A549 (cell line): ENCODE results near the gene BRD1. TPM values are rescaled to one million over a fixed set of nuclear protein-coding genes. Genes with fewer than 3 reads are reported as not detected.

Experiments
- ATAC-seq, 2 experiments: fragments of 200-7000 bp in 1 of 2; fragments of >200 bp in 1 of 2; cut with Nextera tagmentation in 1 of 2; cut with Tn5 transposase in 1 of 2; 3 replicates each; pipeline versions ENCODE4 v1.8.0 to v1.9.1; 2018 to 2020; ENCODE audit warnings: mild to moderate bottlenecking in 1 of 2, moderate library complexity in 1 of 2
- CTCF ChIA-PET: fragments of 300-600 bp; sonication (Branson Sonifier 250); formaldehyde crosslinking; extraction: SDS; loops from one replicate; lab custom pipeline; 2021; ENCODE audit warnings: antibody characterized with exemption, inconsistent platforms; lab: Yijun Ruan, JAX
- POLR2A ChIA-PET: fragments of 350-600 bp; formaldehyde crosslinking; extraction: SDS; loops from one replicate; lab custom pipeline; 2021; ENCODE audit warnings: antibody characterized with exemption, inconsistent platforms; lab: Yijun Ruan, JAX
- DNase-seq, 2 experiments: peaks; one replicate each; pipeline versions ENCODE4 v3.0.0 to v3.0.0-alpha.2; 2011 to 2016; ENCODE audit warnings: low read depth in 1 of 2, low spot score in 1 of 2
- FAIRE-seq: peaks from 2 replicates; lab custom pipeline; 2011; peaks lifted over from hg19 to GRCh38; lab: Jason Lieb, UNC
- H3K27ac ChIP-seq, 2 experiments: fragments of >200 bp; sonication (Bioruptor Twin); formaldehyde crosslinking; 3 replicates each; pipeline ENCODE4 v1.5.1; 2016 to 2017
- H3K4me1 ChIP-seq: fragments of >200 bp; sonication (Bioruptor Twin); formaldehyde crosslinking; 3 replicates; pipeline ENCODE4 v1.6.1; 2016
- H3K4me2 ChIP-seq: fragments of >200 bp; sonication (Bioruptor Twin); formaldehyde crosslinking; 3 replicates; pipeline ENCODE4 v1.6.1; 2016
- H3K4me3 ChIP-seq: fragments of >200 bp; sonication (Bioruptor Twin); formaldehyde crosslinking; 3 replicates; pipeline ENCODE4 v1.5.1; 2016
- H3K9me3 ChIP-seq: fragments of >200 bp; sonication (Bioruptor Twin); formaldehyde crosslinking; 3 replicates; pipeline ENCODE4 v1.6.1; 2016
- ATOH8 ChIP-seq: fragments of 250-450 bp; sonication (Bioruptor Pico); IDR thresholded peaks from 2 replicates; pipeline ENCODE4 v1.5.0; 2020; ENCODE audit warnings: low read depth, mild to moderate bottlenecking, moderate library complexity
- CBX8 ChIP-seq: fragments of 200-600 bp; sonication (generic); IDR thresholded peaks from 2 replicates; pipeline ENCODE4 v1.6.1; 2016
- CTCF ChIP-seq: fragments of >200 bp; sonication (Bioruptor Twin); formaldehyde crosslinking; IDR thresholded peaks from 3 replicates; pipeline ENCODE4 v1.5.1; 2016
- HDAC2 ChIP-seq: fragments of 200-600 bp; sonication (generic); IDR thresholded peaks from 2 replicates; pipeline ENCODE4 v1.6.1; 2016
- HES2 ChIP-seq: fragments of >200 bp; sonication (Bioruptor Twin); formaldehyde crosslinking; IDR thresholded peaks from 2 replicates; pipeline ENCODE4 v1.6.1; 2016
- HMGXB4 ChIP-seq: fragments of 250-450 bp; sonication (Bioruptor Pico); IDR thresholded peaks from 2 replicates; pipeline ENCODE4 v1.5.0; 2021; ENCODE audit warnings: mild to moderate bottlenecking, moderate library complexity, borderline replicate concordance
- HOXA7 ChIP-seq: fragments of 250-450 bp; sonication (Bioruptor Pico); IDR thresholded peaks from 2 replicates; pipeline ENCODE4 v1.5.0; 2020; ENCODE audit warnings: mild to moderate bottlenecking, moderate library complexity
- JUN ChIP-seq, 2 experiments: fragments of >200 bp; sonication (Bioruptor Twin); formaldehyde crosslinking; IDR thresholded peaks; 2 replicates in 1 of 2; 3 replicates in 1 of 2; pipeline ENCODE4 v1.6.1; 2016 to 2017
- MAX ChIP-seq: IDR thresholded peaks from 2 replicates; pipeline ENCODE4 v1.6.1; 2012
- MAZ ChIP-seq: fragments of 150-350 bp; IDR thresholded peaks from 2 replicates; pipeline ENCODE4 v1.6.1; 2014; ENCODE audit warnings: antibody characterized with exemption, low read depth, low read length, borderline replicate concordance
- MYC ChIP-seq: IDR thresholded peaks from 2 replicates; pipeline ENCODE4 v1.6.1; 2012; ENCODE audit warnings: mild to moderate bottlenecking, inconsistent platforms, low read length, improper control_type of control experiment, borderline replicate concordance
- NR3C1 ChIP-seq: fragments of >200 bp; sonication (Bioruptor Twin); formaldehyde crosslinking; IDR thresholded peaks from 3 replicates; pipeline ENCODE4 v1.6.1; 2017
- PHF8 ChIP-seq: fragments of 200-600 bp; sonication (generic); IDR thresholded peaks from 2 replicates; pipeline ENCODE4 v1.6.1; 2016; ENCODE audit warnings: low read depth, mild to moderate bottlenecking, antibody characterized with exemption, moderate library complexity, borderline replicate concordance
- RARB ChIP-seq: fragments of 250-450 bp; sonication (Bioruptor Pico); IDR thresholded peaks from 2 replicates; pipeline ENCODE4 v1.8.0; 2021; ENCODE audit warnings: mild to moderate bottlenecking, moderate library complexity
- RNF2 ChIP-seq: fragments of 200-600 bp; sonication (generic); IDR thresholded peaks from 2 replicates; pipeline ENCODE4 v1.6.1; 2016; ENCODE audit warnings: low read depth, mild to moderate bottlenecking, antibody characterized with exemption, moderate library complexity, borderline replicate concordance
- SMC3 ChIP-seq: fragments of >200 bp; sonication (Bioruptor Twin); formaldehyde crosslinking; IDR thresholded peaks from 3 replicates; pipeline ENCODE4 v1.6.1; 2018; ENCODE audit warnings: inconsistent platforms
- SREBF2 ChIP-seq: fragments of 450-650 bp; IDR thresholded peaks from 2 replicates; pipeline ENCODE4 v1.6.1; 2014; ENCODE audit warnings: mild to moderate bottlenecking, moderate library complexity
- WGBS: methylation state at CpG from one replicate; pipeline ENCODE4 v1.1.6; 2017; ENCODE audit errors: missing lambda C conversion rate; 5-methylcytosine and 5-hydroxymethylcytosine counted together
- polyA plus RNA-seq, 4 experiments: library from polyadenylated mRNA; depleted of rRNA in 3 of 4; stranded (reverse); fragments of >200 nt; fragmentation: RNase III in 1 of 4; extraction: RNeasy Plus Mini Kit Qiagen cat#74134 plus additional on column Dnase treatment in 1 of 4; gene quantifications; 2 replicates in 3 of 4; 3 replicates in 1 of 4; pipeline ENCODE4 v1.2.3, GENCODE V29; 2011 to 2017
- TF ChIP-seq, protein P1 (sequence below): fragments of >200 bp; sonication (Bioruptor Twin); formaldehyde crosslinking; IDR thresholded peaks from 3 replicates; pipeline ENCODE4 v1.6.1; 2016
- TF ChIP-seq, protein P2 (sequence below): fragments of 200-600 bp; sonication (generic); IDR thresholded peaks from 2 replicates; pipeline ENCODE4 v1.6.1; 2016; ENCODE audit warnings: antibody characterized with exemption, mild to moderate bottlenecking, moderate library complexity
- TF ChIP-seq, protein P3 (sequence below): IDR thresholded peaks from 2 replicates; pipeline ENCODE4 v1.6.1; 2012; ENCODE audit warnings: low read depth, borderline replicate concordance

BRD1 gene
- polyA plus RNA-seq, 2 of the 4 experiments (the other 2 are of a cell fraction): 3.7 to 11.5 TPM

- ChIA-PET CTCF (no interaction called here), POLR2A (no interaction called here)
- no peaks in the 10 kb centered on the region for H3K9me3 ChIP-seq
- no peak overlapping the region for H3K4me2 ChIP-seq
- WGBS: 93% methylated on average over 11 of the region's 16 CpGs
- no peak for FAIRE-seq
- H3K27ac ChIP-seq: no peak overlapping the region
- no peak for TF ChIP-seq HES2
- DNase-seq: no peak
- no peak overlapping the region for H3K4me3 ChIP-seq
- no peaks in the 10 kb centered on the region for H3K4me1 ChIP-seq
- ATAC-seq: no peak
These were observed 36.8 kb downstream of the BRD1 start for GRCh38 chr22:49790912-49791311.

DNA sequence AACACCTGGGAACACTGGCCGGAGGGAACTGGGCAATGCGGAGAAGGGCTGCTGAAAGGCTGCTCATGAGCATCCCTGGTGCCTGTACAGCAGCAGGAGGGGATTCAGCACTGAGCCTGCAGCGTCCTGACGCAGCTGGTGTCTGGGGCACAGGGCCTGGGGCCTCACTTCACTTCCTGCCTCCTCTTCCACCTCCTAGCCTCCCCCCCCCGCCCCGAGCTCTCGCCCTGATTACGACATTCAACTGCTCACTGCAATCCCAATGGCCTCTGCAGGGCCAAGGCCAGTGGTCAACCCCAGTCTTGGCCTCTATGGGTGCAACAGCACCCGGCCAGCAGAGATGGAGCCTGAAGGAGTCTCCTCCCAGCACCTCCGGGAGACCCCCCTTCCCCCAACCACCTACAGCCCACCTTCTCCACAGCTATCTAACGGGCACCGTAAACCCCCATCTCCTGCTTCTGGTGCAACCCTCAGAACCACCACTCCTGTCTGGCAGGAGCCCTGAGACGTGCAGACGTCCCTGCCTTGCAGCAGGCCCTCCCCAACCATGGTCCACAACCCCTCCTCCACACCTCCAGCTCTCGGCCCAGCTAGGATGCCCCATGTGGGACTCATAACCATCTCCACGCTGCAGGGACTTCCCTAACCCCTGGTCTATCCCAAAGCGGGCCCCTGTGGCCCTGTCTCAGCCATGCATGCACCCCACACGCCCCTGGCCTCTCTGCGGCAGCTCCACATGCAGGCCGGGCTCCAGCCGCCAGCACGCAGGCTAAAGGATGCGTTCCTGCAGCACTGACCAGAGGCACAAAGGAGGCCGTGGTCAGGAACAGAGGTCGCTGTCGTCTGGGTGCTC lies 38.2 kb downstream of the BRD1 start:
- CTCF ChIA-PET: interaction anchor here (0.6 to 0.9 kb wide), 2 partner anchors 12 to 15 kb away, joined by 3 to 4 read pairs; no protein-coding TSS in a partner anchor
- no peak overlapping the region for H3K4me2 ChIP-seq
- H3K27ac ChIP-seq: no peak overlapping the region
- no peak overlapping the region for H3K4me3 ChIP-seq
- H3K4me1 ChIP-seq: no peaks in the 10 kb centered on the region
- FAIRE-seq: no peak
- no peaks in the 10 kb centered on the region for H3K9me3 ChIP-seq
- no peak for TF ChIP-seq SMC3
- no peak for TF ChIP-seq RNF2
- TF ChIP-seq MYC: no peak
- no peak for TF ChIP-seq MAZ
- TF ChIP-seq HOXA7 (CRISPR knock-in tag): no peak
- TF ChIP-seq, protein P1, sequence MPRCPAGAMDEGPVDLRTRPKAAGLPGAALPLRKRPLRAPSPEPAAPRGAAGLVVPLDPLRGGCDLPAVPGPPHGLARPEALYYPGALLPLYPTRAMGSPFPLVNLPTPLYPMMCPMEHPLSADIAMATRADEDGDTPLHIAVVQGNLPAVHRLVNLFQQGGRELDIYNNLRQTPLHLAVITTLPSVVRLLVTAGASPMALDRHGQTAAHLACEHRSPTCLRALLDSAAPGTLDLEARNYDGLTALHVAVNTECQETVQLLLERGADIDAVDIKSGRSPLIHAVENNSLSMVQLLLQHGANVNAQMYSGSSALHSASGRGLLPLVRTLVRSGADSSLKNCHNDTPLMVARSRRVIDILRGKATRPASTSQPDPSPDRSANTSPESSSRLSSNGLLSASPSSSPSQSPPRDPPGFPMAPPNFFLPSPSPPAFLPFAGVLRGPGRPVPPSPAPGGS: no peak
- TF ChIP-seq NR3C1: no peak
- no peak for TF ChIP-seq CBX8
- TF ChIP-seq, protein P2, sequence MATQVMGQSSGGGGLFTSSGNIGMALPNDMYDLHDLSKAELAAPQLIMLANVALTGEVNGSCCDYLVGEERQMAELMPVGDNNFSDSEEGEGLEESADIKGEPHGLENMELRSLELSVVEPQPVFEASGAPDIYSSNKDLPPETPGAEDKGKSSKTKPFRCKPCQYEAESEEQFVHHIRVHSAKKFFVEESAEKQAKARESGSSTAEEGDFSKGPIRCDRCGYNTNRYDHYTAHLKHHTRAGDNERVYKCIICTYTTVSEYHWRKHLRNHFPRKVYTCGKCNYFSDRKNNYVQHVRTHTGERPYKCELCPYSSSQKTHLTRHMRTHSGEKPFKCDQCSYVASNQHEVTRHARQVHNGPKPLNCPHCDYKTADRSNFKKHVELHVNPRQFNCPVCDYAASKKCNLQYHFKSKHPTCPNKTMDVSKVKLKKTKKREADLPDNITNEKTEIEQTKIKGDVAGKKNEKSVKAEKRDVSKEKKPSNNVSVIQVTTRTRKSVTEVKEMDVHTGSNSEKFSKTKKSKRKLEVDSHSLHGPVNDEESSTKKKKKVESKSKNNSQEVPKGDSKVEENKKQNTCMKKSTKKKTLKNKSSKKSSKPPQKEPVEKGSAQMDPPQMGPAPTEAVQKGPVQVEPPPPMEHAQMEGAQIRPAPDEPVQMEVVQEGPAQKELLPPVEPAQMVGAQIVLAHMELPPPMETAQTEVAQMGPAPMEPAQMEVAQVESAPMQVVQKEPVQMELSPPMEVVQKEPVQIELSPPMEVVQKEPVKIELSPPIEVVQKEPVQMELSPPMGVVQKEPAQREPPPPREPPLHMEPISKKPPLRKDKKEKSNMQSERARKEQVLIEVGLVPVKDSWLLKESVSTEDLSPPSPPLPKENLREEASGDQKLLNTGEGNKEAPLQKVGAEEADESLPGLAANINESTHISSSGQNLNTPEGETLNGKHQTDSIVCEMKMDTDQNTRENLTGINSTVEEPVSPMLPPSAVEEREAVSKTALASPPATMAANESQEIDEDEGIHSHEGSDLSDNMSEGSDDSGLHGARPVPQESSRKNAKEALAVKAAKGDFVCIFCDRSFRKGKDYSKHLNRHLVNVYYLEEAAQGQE: no peak
- TF ChIP-seq HDAC2: no peak
- TF ChIP-seq, protein P3, sequence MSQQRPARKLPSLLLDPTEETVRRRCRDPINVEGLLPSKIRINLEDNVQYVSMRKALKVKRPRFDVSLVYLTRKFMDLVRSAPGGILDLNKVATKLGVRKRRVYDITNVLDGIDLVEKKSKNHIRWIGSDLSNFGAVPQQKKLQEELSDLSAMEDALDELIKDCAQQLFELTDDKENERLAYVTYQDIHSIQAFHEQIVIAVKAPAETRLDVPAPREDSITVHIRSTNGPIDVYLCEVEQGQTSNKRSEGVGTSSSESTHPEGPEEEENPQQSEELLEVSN: no peak
- TF ChIP-seq PHF8: no peak
- no peak for TF ChIP-seq CTCF
- TF ChIP-seq MAX: no peak
- no peak for TF ChIP-seq HES2
- no peak for TF ChIP-seq JUN (IDR thresholded peaks at IDR 0.05)
- TF ChIP-seq SREBF2: no peak
- TF ChIP-seq RARB (CRISPR knock-in tag): no peak
- no peak for TF ChIP-seq HMGXB4 (CRISPR knock-in tag)
- no peak for TF ChIP-seq ATOH8 (CRISPR knock-in tag)
- TF ChIP-seq, all 56 proteins: peak for 0
- 88% methylated on average over 14 of the region's 26 CpGs for WGBS
- ATAC-seq: no peak
- no peak for DNase-seq
- POLR2A ChIA-PET: no interaction called here
